GM19099 (cell line): ENCODE measurements around the gene KDM7A.

ENCODE experiments used
- POLR2A ChIP-seq: IDR thresholded peaks from 3 replicates; pipeline ENCODE4 v1.6.1; 2011; ENCODE audit warnings: low read depth; ENCODE audit not compliant: insufficient read length; ENCODE audit errors: extremely low read depth

The KDM7A gene

GRCh38 chr7:140189917-140190316, 13.1 kb upstream of the KDM7A start:
- no peak for TF ChIP-seq POLR2A

DNA sequence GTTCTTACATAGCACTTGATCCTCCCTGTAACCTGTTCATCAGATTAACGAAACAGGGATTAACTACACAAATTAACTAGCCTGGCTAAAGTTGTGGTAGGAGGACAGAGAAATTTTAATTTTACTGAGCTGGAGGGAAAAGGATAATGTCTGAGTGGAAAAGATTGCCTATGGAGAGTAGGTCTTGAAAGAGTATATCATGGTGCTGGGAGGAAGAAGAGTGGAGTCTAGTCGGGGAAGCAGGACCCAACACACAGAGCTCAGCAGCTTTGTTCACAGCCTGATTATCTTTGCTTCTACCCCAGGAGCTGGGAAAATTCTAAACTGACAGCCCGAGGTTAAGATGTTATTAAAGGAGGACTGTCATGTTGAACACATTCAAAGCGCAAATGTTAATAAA, 6.1 kb upstream of the KDM7A start:
- no peak for TF ChIP-seq POLR2A

DNA sequence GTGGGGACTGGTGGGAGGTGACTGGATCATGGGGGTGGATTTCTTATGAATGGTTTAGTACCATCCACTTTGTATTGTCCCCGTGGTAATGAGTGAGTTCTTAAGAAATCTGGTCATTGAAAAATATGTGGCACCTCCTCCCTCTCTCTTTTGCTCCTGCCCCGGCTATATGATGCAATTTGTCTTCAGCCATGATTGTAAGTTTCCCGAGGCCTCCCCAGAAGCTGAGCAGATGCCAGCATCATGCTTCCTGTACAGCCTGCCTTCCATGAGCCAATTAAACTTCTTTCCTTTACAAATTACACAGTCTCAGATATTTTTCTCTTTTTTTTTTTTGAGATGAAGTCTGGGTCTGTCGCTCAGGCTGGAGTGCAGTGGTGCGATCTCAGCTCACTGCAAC, 2.6 kb upstream of the KDM7A start:
- TF ChIP-seq POLR2A = no peak

DNA sequence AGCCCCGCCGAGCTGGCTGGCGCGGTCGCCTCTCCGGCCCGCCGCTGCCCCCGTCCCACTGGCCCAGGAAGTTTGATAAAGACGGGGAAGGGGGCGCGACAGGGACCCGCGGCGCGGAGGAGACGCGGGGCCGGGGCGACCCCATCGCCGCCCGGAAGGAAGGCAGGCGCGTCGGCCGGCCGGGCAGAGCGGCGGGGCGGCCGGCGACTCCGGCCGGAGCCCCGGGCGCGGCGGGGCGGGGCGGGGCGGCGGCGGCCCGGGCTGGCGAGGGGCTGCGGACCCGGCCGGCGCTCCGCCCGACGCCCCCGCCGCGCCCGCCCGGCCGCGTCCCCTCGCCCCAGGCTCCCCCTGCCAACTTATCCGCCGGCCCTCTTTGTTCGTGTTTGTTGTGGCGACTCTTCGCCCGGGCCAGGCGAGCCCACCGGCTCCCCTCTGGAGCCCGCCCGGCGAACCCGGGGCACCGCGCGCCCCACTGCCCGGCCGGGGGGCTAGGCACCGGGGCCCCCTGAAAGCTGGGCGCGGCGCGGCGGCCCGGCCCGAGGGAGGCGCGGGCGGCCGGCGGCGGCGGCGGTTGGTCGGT, 571 bp downstream of the KDM7A start:
- no peak for TF ChIP-seq POLR2A

DNA sequence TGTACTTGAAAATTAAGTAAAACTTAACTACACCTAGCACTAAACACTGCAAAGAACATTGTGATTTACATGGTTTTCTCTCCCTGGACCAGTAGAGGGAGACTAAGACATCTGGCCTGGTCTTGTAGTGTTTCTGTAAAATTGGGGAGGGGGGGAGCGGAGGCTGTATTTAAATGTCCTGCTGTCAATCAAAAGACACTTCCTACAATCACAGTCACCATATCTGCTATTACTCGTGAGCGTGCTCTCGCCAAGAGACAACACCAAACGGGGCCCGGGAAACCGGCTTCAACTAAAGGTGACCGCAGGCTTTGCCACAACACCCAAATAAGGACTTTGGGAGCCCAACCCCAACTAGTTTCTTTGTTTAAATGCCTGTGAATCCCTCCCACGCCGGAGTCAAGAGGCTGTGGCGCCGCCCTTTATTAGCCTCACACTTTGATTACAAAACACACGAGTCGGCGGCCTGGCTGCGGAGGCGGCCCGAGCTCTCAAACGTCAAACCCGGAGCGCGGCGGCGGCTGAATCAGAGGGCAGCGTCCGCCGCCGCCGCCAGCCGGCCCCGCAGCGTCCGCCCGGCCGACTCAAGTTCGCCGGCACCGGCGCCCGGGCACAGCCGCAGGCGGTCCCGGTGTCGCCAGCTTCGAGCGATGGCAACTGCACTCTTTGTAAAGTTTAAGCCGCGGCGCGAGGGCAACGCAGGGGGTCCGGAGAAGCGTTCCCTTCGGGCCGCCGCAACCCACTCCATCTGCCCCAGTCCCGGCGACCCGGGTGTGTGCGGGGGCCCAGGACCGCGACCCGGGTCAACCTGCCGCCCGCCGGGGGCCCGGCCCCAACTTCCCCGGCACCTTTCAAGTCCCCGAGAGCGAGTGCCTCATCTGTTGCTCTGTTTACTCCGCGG, 1.3 kb downstream of the KDM7A start:
- TF ChIP-seq POLR2A = no peak

- no peak for TF ChIP-seq POLR2A
Observed at GRCh38 chr7:140174217-140174616, 2.6 kb downstream of the KDM7A start.

DNA sequence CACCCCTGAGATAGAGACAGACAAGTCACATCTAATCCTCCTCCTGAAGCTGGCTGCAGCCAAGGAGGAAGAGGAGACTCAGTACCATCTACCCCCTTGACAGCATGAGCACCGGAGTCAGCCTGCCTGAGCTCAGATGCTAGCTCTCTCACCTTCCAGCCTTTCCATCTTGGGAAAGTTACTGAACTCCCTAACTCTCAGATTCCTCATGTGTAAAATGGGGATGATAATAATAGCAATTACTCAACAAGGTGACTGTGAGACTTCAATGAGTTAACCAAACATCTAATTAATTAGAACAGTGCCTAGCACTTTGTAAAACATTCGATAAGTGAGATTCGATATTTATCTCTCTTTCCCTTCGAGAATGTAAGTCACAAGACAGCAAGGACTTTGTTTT, 6.4 kb downstream of the KDM7A start:
- TF ChIP-seq POLR2A = no peak

GRCh38 chr7:140168816-140169215, 8.0 kb downstream of the KDM7A start:
- no peak for TF ChIP-seq POLR2A

DNA sequence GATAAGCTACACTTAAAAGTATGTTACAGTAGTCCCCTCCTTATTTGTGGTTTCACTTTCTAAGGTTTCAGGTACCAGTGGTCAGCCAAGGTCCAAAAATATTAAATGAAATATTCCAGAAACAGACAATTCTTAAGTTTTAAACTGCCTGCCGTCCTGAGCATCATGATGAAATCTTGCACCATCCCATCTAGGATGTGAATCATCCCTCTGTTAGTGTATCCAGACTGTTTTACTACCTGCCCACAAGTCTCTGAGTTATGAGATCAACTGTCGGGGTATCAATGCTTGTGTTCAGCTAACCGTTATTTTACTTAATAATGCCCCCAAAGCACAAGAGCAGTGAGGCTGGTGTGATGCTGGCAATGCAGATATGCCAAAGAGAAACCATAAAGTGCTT, 11.4 kb downstream of the KDM7A start:
- no peak for TF ChIP-seq POLR2A

DNA sequence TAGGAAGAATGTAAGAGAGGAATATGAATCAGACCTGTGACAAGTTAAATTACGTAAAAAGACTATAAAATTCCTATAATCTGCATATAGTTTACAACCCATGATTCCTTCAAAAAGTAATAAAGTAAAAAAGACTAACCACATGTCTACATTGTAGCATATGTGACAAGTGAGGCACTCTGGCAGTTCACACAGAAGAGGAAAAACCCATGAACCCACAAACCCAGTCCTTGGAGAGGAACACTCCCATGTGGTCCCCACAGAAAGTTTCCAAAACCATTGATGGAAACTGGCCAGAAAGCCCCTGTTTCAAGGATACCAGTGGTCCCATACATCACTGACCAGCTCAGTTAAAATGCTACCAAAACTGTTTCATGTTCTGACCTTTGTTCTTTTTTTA, 15.7 kb downstream of the KDM7A start:
- no peak for TF ChIP-seq POLR2A

DNA sequence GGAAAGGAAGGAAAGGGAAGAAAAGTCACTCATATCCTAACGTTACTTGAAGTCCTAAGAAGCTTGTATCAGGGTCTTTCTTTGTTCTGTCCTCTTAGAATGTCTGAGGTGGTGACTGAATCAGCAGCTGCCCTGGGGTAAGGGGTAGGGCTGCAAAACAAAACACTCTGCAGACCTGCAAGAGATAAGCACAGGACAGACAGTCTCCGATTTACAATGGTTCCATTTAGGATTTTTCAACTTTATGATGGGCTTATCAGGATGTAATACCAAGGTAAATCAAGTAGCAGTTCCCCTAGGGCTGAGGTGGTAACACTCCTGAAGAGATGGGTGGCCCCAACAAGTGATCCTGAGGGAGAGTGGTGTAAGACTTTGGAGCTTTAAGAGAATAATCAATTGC, 16.5 kb downstream of the KDM7A start:
- no peak for TF ChIP-seq POLR2A

DNA sequence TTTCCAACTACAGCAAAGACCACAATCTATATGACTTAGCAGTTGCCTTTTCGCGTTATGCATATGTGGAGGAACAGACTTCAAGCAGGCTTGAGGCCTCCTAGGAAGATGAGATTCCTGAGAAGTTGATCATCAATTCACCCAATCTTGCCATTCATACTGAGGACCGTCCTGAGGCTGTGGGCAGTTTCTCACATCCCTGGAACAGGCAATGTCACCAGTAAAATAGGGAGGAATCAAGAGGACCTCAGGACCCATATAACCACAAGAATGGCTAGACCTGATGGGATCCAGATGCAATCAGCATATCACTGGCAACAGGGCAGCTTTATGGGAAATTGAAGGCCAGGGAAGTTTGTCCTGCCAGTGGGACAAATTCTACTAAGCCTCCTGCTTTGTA, 17.3 kb downstream of the KDM7A start:
- no peak for TF ChIP-seq POLR2A

DNA sequence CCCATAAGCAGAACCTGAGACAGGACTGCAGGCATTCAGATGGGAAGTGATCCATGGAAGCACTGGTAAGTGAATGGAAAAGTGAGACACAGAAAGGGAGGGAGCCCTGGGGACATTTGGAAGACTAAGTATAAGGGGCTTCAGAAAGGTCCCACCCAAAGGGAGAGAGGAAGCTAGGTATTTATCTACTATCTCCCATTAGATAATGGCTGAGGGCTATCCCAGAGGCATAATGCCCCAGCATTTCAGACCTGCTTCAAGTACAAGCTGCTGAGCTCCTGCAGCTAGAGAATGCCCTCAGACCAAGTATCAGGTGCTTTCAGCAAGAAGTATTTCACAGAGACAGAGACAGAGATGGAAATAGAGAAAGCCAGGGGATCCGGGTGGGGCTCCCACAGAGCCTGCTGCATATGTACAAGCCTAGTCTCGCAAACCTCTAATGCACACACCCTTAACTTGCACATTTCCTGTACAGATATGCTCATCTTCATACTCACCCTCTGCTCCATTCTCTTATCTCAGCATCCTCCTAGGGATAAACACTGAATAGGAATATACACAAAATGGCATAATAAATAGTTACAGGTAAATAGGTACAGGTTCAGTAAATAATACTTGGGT, 20.2 kb downstream of the KDM7A start:
- no peak for TF ChIP-seq POLR2A

DNA sequence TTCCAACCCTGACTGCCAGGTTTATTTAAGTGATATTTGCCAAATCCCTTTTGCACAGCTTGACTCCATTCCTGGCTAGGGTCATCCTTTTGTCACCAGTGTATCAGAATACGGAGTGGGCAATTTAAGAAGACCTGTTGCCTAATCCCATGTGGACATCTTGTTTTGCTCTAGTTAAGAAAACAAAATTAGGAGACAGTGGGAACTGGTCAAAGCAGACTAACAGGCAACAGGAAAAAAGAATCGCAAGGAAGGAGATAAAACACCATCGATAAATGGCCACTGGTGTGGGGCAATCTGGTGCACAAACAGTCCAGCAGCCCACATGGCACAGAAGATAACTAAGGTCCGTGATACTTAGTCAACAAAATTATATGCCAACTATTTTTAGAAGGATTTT, 21.4 kb downstream of the KDM7A start:
- TF ChIP-seq POLR2A = no peak

DNA sequence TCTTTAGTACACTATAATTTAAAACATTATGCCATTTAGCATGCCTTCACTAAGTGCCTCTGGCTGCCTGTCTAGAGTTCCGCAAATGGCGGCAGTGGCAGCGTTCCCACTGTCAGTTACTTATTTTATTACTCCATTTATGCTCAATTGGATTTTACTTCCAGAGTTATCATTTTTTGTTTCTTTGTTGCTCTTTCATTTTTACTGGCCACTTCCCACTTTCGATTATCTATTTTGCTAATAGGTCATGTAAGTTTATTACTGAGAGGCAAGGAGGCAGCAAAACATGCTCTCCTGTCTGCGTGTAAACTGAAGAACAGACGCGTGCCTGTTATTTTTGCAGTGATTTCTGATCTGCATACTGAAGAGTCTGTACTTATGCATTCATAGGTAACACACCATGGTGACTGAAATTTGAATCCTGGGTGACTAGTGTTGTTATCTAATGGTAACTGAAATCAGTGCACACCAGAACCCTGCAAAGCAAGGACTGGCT, 23.1 kb downstream of the KDM7A start:
- TF ChIP-seq POLR2A = no peak

DNA sequence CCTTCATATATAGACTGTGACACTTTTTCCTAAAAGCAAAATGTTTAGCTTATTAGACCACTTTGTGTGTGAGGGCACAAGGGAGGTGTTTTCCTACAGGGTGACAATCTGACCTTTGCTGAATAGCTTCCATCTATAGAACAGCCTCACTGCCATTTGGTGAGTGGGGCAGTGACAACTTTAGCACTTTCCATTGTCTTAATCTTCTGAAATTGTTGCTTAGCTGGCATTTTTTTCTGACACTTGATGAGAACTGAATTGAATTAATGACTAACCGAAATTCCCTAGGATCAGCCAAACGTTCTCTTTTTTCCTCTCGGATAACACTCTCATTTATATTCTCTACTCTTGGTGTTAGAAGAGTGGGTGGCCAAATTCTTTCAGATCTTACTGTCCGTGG, 30.2 kb downstream of the KDM7A start:
- no peak for TF ChIP-seq POLR2A

- no peak for TF ChIP-seq POLR2A
Observed at GRCh38 chr7:140145709-140146108, 31.1 kb downstream of the KDM7A start.

GRCh38 chr7:140144821-140145220, 32.0 kb downstream of the KDM7A start:
- TF ChIP-seq POLR2A = no peak
